CD4-positive, alpha-beta T cell treated with Interleukin-6 at 100 ng/mL for 8 hours (primary cell): Measurements from ENCODE around the gene CCNI.
A peak's percentile ranks its signal among the peaks of the same experiment; 100 is the strongest.
"Not testable (repeated sequence)": the region's sequence is repeated elsewhere in the genome, so short reads cannot be mapped to it uniquely, and the experiment has no call there.

Experiments used
- DNase-seq: peaks from one replicate; pipeline ENCODE4 v3.0.0-alpha.2; 2020; ENCODE audit warnings: mixed read lengths, low spot score

The CCNI gene

DNA sequence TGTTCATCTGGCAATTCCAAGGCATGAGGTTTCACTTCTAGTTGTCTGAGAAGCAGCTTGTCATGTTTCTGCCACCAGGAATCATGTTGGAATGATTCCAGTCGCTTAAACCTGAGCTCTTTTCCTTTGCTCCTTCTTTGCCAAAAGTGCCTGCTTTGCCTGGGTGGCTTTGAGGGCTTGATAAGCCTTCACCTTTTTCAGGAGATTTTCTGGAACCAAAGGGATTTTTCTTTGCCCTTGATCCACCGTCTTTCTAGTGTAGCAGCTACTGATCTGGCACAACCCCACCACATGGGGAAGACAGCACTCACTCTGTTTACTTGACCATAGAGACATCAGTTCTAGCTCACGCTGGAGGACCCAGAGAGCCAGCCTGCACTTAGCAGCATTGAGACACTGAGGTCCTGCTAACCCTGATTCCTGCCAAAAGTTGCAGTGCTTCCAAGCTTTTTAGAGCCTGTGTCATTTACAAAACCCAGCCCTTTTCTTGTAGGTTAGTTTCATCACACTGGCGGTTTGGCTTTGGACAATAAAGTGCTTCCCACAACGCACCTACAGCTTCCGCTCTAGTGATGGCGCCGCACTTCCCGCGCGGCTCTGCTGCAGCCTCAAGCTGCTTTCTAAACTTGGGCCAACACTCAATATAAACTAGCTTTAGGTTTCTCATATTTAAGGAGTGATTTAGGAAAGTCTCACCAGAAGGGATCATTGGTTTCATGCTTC, 7.3 kb upstream of the CCNI start:
- DNase-seq: no peak

DNA sequence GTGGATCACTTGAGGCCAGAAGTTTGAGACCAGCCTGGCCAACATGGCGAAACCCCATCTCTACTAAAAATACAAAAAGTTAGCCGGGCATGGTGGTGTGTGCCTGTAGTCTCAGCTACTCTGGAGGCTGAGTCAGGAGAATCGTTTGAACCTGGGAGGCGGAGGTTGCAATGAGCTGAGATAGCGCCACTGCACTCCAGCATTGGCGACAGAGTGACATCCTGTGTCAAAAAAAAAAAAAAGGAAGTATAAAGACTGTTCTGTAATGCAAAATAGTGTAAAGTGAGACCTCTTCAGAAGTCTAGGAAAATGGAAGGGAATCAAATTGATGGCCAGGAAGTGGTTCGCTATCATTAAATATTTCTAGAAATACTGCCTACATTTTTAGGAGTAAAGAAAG, 5.0 kb upstream of the CCNI start:
- not testable (repeated sequence) for DNase-seq

DNA sequence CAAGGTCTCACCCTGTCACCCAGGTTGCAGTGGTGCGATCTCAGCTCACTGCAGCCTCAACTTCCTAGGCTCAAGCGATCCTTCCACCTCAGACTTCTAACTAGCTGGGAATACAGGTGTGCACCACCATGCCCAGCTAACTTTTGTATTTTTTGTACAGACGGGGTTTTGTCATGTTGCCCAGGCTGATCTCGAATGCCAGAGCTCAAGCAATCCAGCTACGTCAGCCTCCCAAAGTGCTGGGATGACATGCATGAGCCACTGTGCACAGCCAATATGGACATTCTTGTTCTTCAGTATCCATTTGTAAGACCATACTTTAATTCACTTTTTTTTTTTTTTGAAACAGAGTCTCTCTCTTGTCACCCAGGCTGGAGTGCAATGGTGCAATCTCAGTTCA, 3.5 kb upstream of the CCNI start:
- no peak for DNase-seq

DNA sequence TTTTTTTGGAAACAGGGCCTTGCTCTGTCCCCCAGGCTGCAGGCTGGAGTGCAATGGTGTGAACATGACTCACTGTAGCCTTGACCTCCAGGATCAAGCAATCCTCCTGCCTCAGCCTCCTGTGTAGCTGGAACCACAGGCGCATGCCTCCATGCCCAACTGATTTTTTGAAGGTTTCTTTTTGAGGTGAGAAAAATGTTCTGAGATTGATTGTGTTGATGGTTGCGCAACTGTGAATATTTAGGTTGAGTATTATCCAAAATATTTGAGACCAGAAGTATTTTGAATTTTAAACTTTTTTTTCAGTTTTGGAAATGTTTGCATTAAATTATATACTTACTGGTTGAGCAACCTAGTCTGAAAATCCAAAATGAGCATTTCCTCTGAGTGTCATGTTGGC, 2.6 kb upstream of the CCNI start:
- no peak for DNase-seq

DNA sequence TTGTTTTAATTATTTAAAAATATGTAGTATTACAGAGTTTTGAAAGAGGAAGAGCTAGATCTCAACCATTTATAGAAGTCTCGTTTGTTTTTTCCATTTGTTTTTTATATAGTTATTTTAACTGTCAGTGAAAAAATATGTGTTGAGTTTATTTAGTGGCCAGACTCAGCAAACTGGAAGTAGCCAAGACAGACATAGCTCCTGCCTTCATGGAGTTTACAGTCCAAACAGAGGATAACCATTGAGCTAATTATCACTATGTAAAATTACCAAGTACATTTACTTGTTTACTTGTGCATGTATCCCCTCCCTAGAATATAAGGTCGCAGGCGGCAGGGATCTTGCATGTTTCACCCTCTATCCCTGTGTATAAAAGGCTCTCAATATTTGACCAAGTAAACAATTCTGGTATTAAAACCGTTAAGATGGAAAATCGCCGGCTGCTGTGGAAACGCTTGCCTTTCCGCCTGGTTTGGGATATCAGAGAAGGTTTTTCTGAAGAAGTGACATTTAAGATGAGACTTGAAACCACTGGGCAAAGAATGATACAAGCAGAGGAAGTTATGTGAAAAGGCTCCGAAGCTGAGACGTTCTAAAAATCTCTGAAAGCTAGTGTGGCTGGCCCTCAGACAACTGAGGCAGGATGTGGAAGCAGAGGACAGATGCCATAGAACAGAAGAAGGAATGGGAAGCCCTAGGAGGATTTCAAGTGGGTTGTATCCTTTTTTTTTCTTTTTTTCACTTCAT, 1.3 kb upstream of the CCNI start:
- DNase-seq: no peak

DNA sequence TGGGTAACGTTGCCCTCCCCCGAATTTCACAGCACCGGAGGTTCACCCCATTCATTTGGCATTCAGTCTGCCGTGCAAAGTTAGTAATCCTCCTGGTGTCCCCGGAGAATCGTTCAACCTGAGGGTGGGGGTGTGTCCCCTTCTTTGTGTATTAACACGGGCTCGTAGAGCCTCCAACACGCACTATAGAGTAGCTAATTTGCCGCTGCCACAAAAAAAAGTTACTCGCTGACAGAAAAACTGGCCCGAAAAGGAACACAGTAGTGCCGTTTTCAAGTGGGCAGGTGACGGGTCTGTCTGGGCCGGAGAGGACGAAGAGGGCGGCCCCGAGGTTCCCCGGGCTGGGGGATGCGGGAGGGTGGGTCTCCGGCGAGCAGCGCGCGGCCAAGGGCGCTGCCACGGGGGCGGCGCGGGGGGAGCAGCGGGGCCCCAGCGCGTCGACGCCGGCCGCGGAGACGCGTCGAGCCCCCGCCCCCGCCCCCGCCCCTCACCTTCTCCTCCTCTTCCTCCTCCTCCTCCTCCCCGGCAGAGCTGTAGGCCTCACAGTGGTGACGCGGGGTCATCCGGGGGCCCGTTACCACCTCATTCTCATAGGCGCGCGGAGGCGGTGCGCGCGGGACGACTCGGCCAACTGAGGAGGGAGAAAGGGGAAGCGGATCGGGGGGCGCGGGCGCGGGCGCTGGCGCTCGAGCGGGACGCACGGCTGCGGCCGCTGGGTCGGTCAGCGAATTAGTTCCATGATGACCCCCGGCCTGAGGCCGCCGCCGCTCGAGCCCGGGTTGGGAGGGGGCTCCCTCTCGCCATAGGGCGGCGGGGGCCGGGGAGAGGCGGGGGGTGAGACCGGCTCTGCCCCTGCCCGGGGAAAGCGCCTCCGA, 571 bp downstream of the CCNI start:
- DNase-seq: peak; percentile 82

DNA sequence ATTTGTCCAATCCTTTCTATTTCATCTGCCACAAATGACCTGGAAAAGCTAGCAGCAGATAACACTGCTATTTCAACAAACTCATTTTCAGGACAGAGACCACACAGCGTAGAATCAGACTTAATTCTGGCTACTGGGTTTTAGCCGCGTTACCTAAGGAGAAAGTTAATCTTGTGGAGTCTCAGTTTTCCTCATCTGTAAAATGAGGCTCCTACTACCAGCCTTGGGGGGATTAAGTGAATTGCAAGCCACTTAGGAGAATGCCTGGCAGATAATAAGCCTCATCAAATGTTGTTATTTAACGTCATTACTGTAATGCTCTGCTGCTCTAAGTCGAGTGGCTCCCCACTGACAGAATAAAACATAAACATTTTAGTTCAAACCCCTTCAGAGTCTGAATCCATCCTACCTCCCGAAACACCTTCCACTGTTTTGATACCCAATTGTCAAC, 1.4 kb downstream of the CCNI start:
- no peak for DNase-seq

DNA sequence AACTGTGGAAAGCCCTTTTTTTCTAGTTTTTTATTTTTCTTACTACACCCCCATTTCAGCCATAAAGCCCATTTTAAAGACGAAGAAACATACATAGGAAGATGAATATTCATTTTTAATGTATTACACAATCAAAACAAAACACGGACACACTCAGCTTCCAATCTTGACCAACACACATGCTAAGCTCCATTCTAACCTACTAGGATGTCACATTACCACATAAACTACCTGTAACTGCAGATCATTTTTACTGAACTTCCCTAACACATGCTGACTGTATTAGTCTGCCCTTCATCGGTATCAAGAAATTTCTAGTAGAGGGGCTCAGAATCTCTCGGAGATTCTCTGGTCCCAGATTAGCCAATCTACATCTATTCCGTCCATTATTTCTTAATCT, 1.8 kb downstream of the CCNI start:
- no peak for DNase-seq

DNA sequence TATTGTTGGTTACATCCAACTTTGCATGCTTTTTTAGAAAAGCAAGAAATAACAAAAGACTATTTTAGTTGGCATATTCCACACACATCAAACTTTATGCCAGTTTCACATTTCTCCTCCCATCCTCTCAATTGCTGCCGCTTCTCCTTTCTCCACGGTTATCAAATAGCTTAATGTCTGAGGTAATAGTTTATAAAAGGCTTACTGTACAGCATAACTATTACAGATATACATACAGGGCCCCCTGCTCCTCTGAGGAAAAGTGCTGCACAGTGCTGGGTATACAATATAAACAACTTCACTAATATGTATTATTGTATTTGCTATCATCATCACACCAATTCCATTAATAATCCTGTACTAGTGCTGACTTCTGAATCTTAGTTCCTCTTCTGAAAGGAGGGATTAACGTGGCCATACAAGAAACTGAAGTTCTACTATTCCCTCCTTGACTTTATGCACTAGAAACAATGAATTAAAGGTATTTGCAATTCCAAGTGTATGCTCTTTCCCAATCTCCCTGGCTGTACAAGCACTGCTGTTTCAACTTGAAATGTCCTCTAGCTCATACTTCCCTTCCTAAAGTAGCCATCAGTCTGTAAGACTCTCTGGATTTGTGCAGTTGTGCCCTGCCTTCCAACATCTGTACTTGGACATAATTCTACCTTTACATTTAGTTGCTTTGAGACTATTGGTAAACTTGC, 2.5 kb downstream of the CCNI start:
- no peak for DNase-seq

DNA sequence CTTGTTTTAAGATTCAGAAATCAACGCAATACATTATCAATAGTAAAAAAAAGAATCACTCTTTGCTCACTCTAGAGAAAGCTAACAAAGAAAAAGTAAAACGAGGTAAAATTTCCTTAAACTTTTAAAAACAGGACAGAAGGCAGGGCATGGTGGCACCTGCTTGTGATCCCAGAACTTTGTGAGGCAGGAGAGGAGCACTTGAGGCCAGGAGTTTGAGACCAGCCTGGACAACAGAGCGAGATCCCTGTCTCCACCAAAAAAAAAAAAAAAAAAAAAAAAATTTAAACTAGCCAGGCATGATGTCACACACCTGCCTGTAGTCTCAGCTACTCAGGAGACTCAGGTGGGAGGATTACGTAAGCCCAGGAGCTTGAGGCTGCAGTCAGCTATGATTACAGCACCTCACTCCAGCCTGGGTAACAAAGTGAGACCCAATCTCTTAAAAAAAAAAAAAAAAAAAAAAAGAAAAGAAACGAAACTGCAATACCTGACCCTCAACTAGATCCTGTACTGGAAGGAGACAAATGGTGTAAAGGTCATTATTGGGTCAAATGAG, 3.5 kb downstream of the CCNI start:
- DNase-seq: peak; percentile 30

DNA sequence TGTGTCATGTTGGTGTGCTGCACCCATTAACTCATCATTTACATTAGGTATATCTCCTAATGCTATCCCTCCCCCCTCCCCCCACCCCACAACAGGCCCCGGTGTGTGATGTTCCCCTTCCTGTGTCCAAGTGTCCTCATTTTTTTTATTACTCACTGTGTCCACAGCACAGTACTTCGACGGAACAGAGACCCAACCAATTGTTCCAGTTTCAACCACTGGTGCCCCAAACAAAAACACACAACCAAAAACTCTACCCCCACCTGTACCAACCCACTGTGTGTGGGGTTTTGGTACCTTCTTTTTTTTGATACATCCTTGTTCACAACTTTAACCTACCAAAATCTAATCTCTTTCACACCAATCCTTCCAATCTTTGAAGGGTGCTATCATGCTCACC, 6.3 kb downstream of the CCNI start:
- not testable (repeated sequence) for DNase-seq

DNA sequence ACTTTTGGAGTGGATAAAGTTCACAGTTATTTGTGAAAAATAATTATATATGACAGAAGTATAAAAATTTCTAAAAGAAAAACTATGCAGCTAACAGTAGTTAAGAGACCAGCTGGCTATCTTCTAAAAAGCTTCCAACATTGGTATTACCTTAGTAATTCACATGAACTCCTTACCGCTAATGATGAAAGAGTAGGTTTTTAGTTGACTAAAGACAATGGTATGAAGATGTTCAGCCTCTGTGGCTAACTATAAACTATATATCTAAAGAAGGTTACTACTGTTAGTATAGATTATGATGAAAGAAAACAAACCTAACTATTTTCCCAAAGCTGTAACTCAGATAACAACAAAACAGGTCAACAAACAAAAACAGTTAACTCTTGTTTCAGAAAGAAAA, 10.4 kb downstream of the CCNI start:
- no peak for DNase-seq

DNA sequence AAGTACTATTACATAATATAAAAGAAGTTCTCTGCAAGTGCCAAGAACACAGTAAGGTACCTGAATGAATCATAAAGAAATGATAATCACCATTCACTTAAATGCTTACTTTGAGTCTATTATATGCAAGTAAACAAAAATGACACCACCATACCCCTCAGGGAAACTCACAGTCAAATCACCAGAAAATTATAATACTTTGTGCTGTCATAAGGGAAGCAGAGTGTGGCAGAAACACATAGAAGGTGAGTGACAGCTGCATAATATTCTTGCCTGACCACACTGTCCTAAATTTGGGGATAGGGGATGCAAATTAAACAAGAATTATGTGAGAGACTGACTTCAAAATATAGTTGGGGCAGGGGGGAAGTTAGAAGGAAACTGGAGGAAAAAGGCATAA, 12.9 kb downstream of the CCNI start:
- DNase-seq: no peak

DNA sequence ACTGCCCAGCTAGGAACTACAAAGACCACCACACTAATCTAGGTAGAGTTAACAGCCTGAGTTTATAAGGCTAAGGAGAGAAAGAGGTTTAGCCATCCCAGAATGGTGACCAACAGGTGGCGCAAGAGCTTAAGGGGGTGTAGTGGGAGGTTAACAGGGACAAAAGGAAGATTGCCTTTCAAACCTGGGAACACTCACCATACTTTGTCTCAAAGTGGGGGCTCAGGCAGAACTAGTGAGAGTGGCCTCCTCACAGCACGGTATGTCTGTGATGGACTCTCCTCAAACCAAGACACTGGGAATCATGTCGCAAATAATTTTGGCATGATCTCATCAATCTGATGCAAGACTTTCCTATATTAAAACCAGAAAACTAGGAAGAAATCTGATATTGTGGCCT, 23.4 kb downstream of the CCNI start:
- peak; percentile 47 for DNase-seq

DNA sequence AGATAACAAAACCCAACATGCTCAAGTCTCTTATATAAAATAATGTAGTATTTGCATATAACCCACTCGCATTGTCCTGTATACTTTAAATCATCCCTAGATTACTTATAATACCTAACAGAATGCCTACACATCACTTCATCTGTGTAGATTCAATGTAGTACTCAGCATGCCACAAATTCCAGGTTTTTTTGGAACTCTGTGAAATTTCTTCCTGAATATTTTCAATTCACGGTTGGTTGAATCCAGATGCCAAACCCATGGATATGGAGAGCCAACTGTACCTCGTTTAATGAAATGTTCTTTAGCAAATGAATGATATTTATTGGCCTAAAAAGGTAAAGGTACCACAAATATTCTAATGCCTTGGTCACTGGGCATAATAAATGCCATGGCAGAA, 24.8 kb downstream of the CCNI start:
- DNase-seq: no peak

DNA sequence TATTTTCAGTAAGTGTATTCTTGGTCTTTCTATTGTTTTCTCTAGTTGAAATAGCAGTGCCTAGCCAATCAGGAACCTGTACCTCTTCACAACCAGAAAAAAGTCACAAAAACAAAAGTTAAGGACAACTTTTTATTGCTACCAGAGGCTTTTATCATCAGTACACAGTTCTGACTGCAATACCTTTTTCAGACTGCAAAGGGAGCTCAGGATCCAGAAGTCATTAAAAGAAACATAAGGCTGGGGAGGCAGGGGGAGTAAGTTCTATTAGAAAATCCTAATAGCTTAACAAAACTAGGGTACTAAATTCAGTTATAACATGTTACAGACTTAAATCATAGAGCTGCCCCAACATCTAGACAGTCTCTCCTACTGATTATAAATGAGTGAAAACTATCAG, 28.8 kb downstream of the CCNI start:
- DNase-seq: no peak

DNA sequence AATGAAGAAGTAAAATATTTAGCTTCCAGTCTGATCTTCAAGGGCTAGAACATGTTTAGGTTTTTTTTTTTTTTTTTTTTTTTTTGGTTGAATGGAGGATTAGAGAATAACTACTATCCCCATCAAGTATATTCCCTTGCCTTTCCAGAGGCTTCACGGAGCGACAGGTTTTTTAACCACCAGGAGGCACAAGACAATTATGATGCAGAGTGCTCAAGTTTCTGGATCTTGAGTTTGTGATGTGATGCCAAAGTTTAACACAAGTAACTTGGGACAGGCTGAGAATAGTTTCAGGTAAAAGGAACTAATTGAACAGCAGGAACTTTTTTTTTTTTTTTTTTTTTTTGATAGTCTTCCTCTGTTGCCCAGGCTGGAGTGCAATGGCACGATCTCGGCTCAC, 30.3 kb downstream of the CCNI start:
- no peak for DNase-seq

DNA sequence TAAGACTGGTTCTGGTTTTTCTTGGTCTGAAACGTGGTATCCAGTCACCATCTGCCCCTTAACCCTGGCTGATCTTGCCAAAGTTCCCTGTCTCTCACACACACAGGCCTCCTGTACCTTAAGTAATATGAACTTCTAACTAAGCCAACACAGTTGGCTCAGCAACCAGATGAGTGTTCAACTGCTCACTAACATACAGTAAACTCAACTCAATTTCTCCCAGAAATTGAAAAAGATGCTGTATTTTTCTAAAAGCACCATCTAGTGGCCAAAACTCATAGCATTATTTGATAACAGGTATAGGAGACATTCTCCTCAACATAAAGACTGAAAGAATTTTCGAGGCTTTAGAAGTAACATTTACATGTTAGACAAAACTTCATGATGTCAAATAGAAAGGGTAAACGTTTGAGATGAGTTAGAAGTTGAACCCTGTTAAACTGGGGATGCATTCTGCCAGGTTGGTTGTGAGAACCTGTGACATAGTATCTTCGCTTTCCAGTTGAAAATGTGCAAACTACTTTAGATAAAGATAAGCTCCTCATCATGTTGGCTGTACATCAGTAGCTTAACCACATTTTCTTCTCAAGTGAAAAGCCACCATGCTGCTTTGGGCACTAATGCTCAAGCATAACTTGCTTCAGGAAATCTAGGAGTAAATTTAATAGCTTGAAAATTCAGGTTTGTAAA, 31.2 kb downstream of the CCNI start:
- DNase-seq: peak; percentile 24

DNA sequence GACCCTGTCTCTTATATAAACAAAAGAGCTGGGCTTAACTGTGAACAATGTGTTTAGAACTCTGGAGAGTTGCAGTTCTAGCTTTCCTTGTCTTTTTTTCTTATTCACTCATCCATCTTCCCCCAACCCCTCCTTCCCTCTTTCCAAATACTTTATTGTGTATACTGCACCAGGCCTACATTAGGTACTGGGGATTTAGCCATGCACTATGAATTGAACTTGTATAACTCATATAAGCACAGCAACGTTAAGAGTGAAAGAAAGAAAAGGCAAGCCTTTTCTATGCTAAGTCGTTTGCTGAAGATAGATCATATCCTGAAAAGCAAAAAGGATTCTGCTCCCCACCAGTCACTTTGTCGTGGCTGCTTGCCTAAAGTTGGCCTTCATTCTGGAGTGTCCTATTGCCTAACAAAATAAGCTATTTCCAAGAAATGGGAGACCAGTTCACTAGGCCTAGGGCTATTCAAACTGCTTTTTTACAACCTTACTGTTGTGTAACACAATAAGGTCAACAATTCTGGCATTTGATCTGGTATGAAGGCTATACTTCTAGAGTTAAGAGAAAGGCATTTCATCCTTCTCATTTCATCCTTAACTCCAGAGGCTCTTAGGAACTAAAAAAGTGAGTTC, 32.2 kb downstream of the CCNI start:
- no peak for DNase-seq

DNA sequence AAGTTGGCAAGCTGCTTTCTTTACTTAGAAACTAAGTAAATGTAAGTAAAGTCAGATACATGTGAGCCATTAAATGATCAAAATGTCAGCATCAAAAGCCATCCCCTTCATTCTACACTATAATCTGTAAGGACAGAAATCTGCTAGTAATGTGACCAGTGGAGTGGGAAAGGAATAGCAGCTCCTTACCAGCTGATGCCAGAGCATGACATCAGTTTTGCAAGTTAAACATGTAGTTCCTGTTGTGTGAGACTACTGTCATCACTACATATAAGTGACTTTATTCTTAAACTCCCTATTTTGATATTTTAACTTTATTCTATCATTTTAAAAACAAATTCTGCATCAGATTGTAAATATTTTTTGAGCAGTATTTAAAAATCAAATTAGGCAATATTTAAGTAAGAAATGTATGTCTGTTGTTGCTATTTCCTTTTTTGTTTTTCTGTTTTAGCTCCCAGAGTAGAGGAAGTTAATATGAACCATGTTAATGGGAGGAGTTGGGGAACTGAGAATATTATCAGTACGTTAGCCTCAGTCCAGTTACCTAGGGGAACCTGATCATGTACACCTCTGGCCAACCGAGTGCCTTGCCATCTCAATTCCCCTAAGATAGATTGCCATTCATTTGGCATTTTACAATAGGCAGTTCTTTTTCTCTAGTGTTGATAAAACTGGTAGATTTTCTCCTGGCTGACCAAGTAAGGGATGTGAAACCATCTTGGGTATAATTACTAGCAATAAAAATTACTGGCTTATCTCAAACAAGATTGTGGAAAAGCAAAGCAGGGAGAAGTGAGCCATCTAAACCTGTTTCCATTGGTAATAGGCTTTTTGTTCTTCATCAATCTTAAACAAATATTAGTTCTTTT, 34.7 kb downstream of the CCNI start:
- DNase-seq: no peak
